Naive thymus-derived CD4-positive, alpha-beta T cell (primary cell): ENCODE measurements around the gene TEKT5. TPM values are rescaled to one million over a fixed set of nuclear protein-coding genes. Genes with fewer than 3 reads are reported as not detected.
A peak's percentile ranks its signal among the peaks of the same experiment; 100 is the strongest.
"Not testable (repeated sequence)": the region's sequence is repeated elsewhere in the genome, so short reads cannot be mapped to it uniquely, and the experiment has no call there.

Experiments
- ATAC-seq: fragments of 150-1000 bp; cut with Tn5 transposase; 2 replicates; pipeline ENCODE4 v1.10.0; 2021; ENCODE audit warnings: mild to moderate bottlenecking, moderate library complexity
- CTCF ChIA-PET: fragments of 350-600 bp; sonication (Branson Sonifier 250); formaldehyde crosslinking; loops from one replicate; lab custom pipeline; 2021; ENCODE audit warnings: antibody characterized with exemption; lab: Charles Lee
- POLR2A ChIA-PET: fragments of 350-600 bp; sonication (Branson Sonifier 250); formaldehyde crosslinking; loops from one replicate; lab custom pipeline; 2021; ENCODE audit warnings: antibody characterized with exemption, inconsistent platforms; lab: Charles Lee
- DNase-seq, 9 donors: peaks; one replicate each; pipeline versions ENCODE4 v3.0.0 to v3.0.0-alpha.2; 2020 to 2022; ENCODE audit warnings: mixed read lengths in 1 of 9
- H3K27ac ChIP-seq: one replicate; pipeline ENCODE4 v1.7.0; 2013; ENCODE audit warnings: mild to moderate bottlenecking, low read depth, low read length, moderate library complexity
- H3K27me3 ChIP-seq, 2 donors: one replicate each; pipeline ENCODE4 v1.7.0; 2013; ENCODE audit warnings: low read length in 2 of 2, mild to moderate bottlenecking in 2 of 2, moderate library complexity in 2 of 2; ENCODE audit not compliant: control insufficient read depth in 2 of 2, insufficient read depth in 2 of 2
- H3K36me3 ChIP-seq, 3 experiments: 1 replicate in 2 of 3; 2 replicates in 1 of 3; pipeline ENCODE4 v1.7.0; 2013; ENCODE audit warnings: low read length in 3 of 3, mild to moderate bottlenecking in 3 of 3, moderate library complexity in 1 of 3; ENCODE audit not compliant: insufficient read depth in 3 of 3, control insufficient read depth in 2 of 3
- H3K4me1 ChIP-seq, 2 donors: one replicate each; pipeline ENCODE4 v1.7.0; 2013; ENCODE audit warnings: low read length in 2 of 2, mild to moderate bottlenecking in 2 of 2, moderate library complexity in 1 of 2; ENCODE audit not compliant: control insufficient read depth in 2 of 2, insufficient read depth in 2 of 2
- H3K4me3 ChIP-seq: 2 replicates; pipeline ENCODE4 v1.7.0; 2013; ENCODE audit warnings: mild to moderate bottlenecking, low read length
- H3K9me3 ChIP-seq, 3 experiments: 1 replicate in 2 of 3; 2 replicates in 1 of 3; pipeline ENCODE4 v1.7.0; 2013; ENCODE audit warnings: low read length in 3 of 3; ENCODE audit not compliant: control insufficient read depth in 2 of 3
- H3K27ac Mint-ChIP-seq, 9 donors: one replicate each; pipeline ENCODE4 v1.8.0; 2020 to 2022; ENCODE audit warnings: mixed read lengths in 9 of 9, mild to moderate bottlenecking in 8 of 9, moderate library complexity in 5 of 9, inconsistent platforms in 2 of 9
- H3K27me3 Mint-ChIP-seq, 5 donors: one replicate each; pipeline ENCODE4 v1.8.0; 2021 to 2022; ENCODE audit warnings: mixed read lengths in 5 of 5, mild to moderate bottlenecking in 1 of 5
- H3K36me3 Mint-ChIP-seq, 5 donors: one replicate each; pipeline ENCODE4 v1.8.0; 2020 to 2022; ENCODE audit warnings: mixed read lengths in 5 of 5, mild to moderate bottlenecking in 3 of 5, inconsistent platforms in 1 of 5
- H3K4me1 Mint-ChIP-seq, 7 donors: one replicate each; pipeline ENCODE4 v1.8.0; 2020 to 2022; ENCODE audit warnings: mixed read lengths in 7 of 7, mild to moderate bottlenecking in 3 of 7, inconsistent platforms in 1 of 7
- H3K4me3 Mint-ChIP-seq, 10 donors: one replicate each; pipeline ENCODE4 v1.8.0; 2020 to 2022; ENCODE audit warnings: mild to moderate bottlenecking in 10 of 10, mixed read lengths in 10 of 10, moderate library complexity in 6 of 10, inconsistent platforms in 2 of 10
- H3K9me3 Mint-ChIP-seq, 11 donors: one replicate each; pipeline ENCODE4 v1.8.0; 2020 to 2022; ENCODE audit warnings: mixed read lengths in 11 of 11, mild to moderate bottlenecking in 4 of 11, inconsistent platforms in 1 of 11, moderate library complexity in 1 of 11
- intact Hi-C, 2 donors: fragments of 100-400 bp; cut with micrococcal nuclease; formaldehyde crosslinking; loops; one replicate each; pipeline ENCODE4 v1.15.1; 2023
- polyA plus RNA-seq, 2 donors: library from polyadenylated mRNA; unstranded; fragments of 300-500 nt; fragmentation: Illumina TruSeq; gene quantifications; one replicate each; pipeline ENCODE4 v1.2.3, GENCODE V29; 2021
- total RNA-seq, 6 experiments: library from RNA in 5 of 6; stranded (reverse) in 5 of 6; gene quantifications; 1 replicate in 5 of 6; 2 replicates in 1 of 6; pipeline ENCODE4 v1.2.3 and lab custom pipeline; 2021 to 2026

Gene TEKT5
- not detected for total RNA-seq
- polyA plus RNA-seq = under 1 TPM in 1 of 2 donors, not detected in 1; 0.68 TPM
- not detected for total RNA-seq (lab: John Stamatoyannopoulos, UW)

DNA sequence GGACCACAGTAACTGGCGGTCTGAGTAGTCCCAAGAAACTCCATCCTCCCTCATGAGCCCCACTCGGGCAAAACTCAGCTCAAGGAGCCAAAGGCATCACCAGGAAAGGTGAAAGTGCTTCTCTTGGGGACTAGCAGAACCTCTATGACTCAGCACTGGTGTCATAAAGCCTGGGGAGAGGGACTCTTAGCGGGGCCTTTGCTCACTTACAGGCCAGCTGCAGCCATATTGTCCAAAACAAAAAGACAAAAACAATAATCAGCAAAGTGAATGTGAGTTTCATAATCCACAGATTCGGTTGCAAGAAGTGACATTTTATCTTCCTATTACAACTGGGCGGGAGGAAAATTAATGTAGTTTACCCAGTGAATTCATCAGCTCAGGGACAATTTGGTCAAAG lies at the start of gene TEKT5:
TEKT5 (minus strand) TSS at position 101 of the 400 bp plus-strand sequence; CDS start at position 44, 57 bp downstream.
- CTCF ChIA-PET = no interaction called here

DNA sequence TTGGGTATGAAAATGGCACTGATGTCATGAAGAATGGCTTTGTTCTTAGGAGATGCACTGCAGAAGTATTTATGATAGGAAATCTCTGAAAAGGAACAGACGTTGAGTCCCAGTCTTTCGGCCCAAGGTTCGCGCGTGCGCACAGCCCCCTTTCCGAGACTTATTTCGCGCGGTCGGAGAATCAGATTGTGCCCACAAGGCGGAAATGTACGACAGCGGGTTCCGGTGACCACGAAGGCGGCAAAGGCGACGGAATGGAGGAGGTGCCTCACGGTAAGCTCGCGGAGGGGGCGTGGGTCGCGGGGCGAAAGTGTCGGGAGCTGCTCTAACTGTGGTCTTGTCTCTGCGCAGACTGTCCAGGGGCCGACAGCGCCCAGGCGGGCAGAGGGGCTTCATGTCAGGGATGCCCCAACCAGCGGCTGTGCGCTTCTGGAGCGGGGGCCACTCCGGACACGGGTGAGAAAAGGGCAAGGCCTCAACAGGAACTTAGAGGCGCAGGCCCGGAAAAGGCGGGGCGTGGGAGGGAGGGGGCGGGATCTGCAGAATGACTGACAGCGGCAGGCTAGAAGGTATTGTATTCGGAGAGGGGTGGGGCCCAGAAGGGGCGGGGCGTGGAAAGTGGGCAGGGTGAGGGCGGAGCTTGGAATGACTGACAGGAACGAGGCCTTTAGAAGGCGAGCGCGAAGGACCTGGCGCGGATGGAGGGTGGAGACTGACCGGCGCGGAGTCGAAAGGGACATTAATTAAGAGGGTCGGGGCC lies 49.1 kb upstream of the TEKT5 start, which contains the start of gene NUBP1:
NUBP1 (plus strand) TSS at position 233 of the 760 bp plus-strand sequence; CDS start at position 255, 22 bp downstream.
- no peaks in the 10 kb centered on the region for H3K9me3 ChIP-seq
- Mint-ChIP-seq H3K27me3 (peaks cover 0 to 2% (median 0%) of the 10 kb centered on the region in 5 donors), H3K4me3 (peak within 1 kb of the TSS; percentile 84 to 99 (median 95)), H3K9me3 (no peaks in the 10 kb centered on the region), H3K4me1 (peaks cover 15 to 48% (median 27%) of the 10 kb centered on the region in 7 donors), H3K27ac (peak within 1 kb of the TSS; percentile 98 to 100 (median 99)), H3K36me3 (peaks cover 0 to 24% (median 11%) of the 10 kb centered on the region in 5 donors)
- ATAC-seq (peak; percentile 98), DNase-seq (peak; percentile 97 to 99 (median 99))
- H3K27ac ChIP-seq = peak within 1 kb of the TSS; percentile 92
- H3K4me3 ChIP-seq = peak within 1 kb of the TSS; percentile 74
- ChIA-PET POLR2A (interaction anchor here (0.6 to 1.7 kb wide), 8 partner anchors 9 to 1784 kb away, joined by 3 to 10 read pairs (median 4); partner anchors contain the start of genes ATF7IP2, CLEC16A, DEXI and HAPSTR1), CTCF (interaction anchor here (0.6 kb wide), 2 partner anchors 222 to 414 kb away, joined by 3 to 5 read pairs; no protein-coding TSS in a partner anchor)
- H3K4me1 ChIP-seq = peaks cover 7 to 10% of the 10 kb centered on the region in 2 donors
- no peaks in the 10 kb centered on the region for H3K27me3 ChIP-seq
- H3K36me3 ChIP-seq = peaks cover 0 to 21% (median 6%) of the 10 kb centered on the region in 3 experiments
- intact Hi-C loops = loop anchor here (1.0 to 10.0 kb wide), 15 partner anchors 134 to 1946 kb away; partner anchors contain the start of genes ATF7IP2 (in 2 of the 2), CARHSP1 (in 2 of the 2), CLEC16A (in 2 of the 2) and GSPT1 (in 2 of the 2)

More for the DNA sequence above, at the start of gene TEKT5:
- ATAC-seq = no peak
- DNase-seq = no peak
- no peak within 1 kb of the TSS for H3K4me3 ChIP-seq
- H3K9me3 ChIP-seq = no peaks in the 10 kb centered on the region
- H3K4me1 Mint-ChIP-seq = no peaks in the 10 kb centered on the region
- H3K36me3 ChIP-seq = no peaks in the 10 kb centered on the region
- no peak within 1 kb of the TSS for H3K27ac Mint-ChIP-seq
- intact Hi-C loops = no loop called here
- POLR2A ChIA-PET = no interaction called here
- no peaks in the 10 kb centered on the region for H3K4me1 ChIP-seq
- peaks cover 0 to 40% (median 27%) of the 10 kb centered on the region in 5 donors for H3K27me3 Mint-ChIP-seq
- peaks cover 0 to 5% (median 0%) of the 10 kb centered on the region in 11 donors for H3K9me3 Mint-ChIP-seq
- H3K27ac ChIP-seq = no peak within 1 kb of the TSS
- H3K36me3 Mint-ChIP-seq = no peaks in the 10 kb centered on the region
- no peak within 1 kb of the TSS for H3K4me3 Mint-ChIP-seq
- peaks cover 0 to 3% of the 10 kb centered on the region in 2 donors for H3K27me3 ChIP-seq

- no peak for DNase-seq
- peaks cover 15 to 50% (median 27%) of the 10 kb centered on the region in 7 donors for H3K4me1 Mint-ChIP-seq
- peaks cover 0 to 20% (median 11%) of the 10 kb centered on the region in 5 donors for H3K36me3 Mint-ChIP-seq
- peak overlapping the region; percentile 74 for H3K4me3 ChIP-seq
- no peaks in the 10 kb centered on the region for H3K9me3 ChIP-seq
- H3K27ac ChIP-seq = peak overlapping the region; percentile 92
- H3K4me1 ChIP-seq = peaks cover 7 to 10% of the 10 kb centered on the region in 2 donors
- ChIA-PET CTCF (interaction anchor here (0.6 kb wide), 1 partner anchor 413 kb away, joined by 5 read pairs; no protein-coding TSS in a partner anchor), POLR2A (interaction anchor here (0.6 to 1.7 kb wide), 5 partner anchors 201 to 1651 kb away, joined by 3 to 10 read pairs (median 5); partner anchors contain the start of genes ATF7IP2, CLEC16A and HAPSTR1)
- peaks cover 0 to 2% (median 0%) of the 10 kb centered on the region in 5 donors for H3K27me3 Mint-ChIP-seq
- peaks cover 0 to 15% (median 6%) of the 10 kb centered on the region in 3 experiments for H3K36me3 ChIP-seq
- intact Hi-C loops = loop anchor here (1.0 to 10.0 kb wide), 9 partner anchors 357 to 1946 kb away; partner anchors contain the start of genes GSPT1 (in 2 of the 2), ATF7IP2 (in 1 of the 2), CARHSP1 (in 1 of the 2) and HAPSTR1 (in 1 of the 2)
- peak overlapping the region; percentile 98 to 100 (median 99) for H3K27ac Mint-ChIP-seq
- peak overlapping the region; percentile 84 to 99 (median 95) for H3K4me3 Mint-ChIP-seq
- H3K9me3 Mint-ChIP-seq = no peaks in the 10 kb centered on the region
- no peak for ATAC-seq
- no peaks in the 10 kb centered on the region for H3K27me3 ChIP-seq
These were observed 48.5 kb upstream of the TEKT5 start for GRCh38 chr16:10743227-10743609.

DNA sequence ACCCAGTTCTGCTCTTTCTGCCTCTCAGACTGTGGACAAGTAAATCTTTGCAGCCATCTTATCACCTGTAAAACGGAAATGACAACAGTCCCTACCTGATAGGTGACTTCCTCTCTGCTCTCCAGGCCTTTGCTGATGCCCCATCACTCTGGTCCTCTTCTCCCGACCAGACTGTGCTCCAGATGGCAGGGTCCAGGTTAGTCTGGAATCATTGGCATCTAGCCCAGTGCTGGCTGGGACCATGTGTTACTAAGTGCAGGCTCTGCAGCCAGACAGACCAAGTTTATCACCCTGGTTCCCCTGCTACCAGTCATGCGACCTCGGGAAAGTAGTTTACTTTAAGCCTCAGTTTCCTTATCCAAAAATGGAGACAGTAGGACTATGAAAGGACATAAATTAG lies 47.1 kb upstream of the TEKT5 start:
- H3K4me1 Mint-ChIP-seq = peaks cover 15 to 57% (median 30%) of the 10 kb centered on the region in 7 donors

DNA sequence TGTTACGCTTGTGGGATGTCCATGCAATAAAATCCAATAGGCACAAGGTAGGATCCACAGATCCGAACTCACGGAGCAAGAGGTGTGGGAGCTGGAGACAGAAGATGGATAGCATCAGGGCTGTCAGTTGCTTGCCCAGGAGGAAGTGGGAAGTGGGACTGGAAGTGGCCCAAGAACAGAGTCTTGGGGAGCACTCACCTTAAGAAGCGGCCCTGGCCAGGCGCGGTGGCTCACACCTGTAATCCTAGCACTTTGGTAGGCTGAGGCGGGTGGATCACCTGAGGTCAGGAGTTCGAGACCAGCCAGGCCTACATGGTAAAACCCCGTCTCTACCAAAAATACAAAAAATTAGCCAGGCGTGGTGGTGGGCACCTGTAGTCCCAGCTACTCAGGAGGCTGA lies 46.5 kb upstream of the TEKT5 start:
- H3K4me1 ChIP-seq = peaks cover 7 to 15% of the 10 kb centered on the region in 2 donors
- H3K27me3 Mint-ChIP-seq, H3K4me3 ChIP-seq, H3K9me3 ChIP-seq, POLR2A ChIA-PET, H3K27ac ChIP-seq, H3K27me3 ChIP-seq, ATAC-seq, H3K4me3 Mint-ChIP-seq, DNase-seq, H3K9me3 Mint-ChIP-seq, H3K36me3 ChIP-seq: not testable (repeated sequence)
- intact Hi-C loops = loop anchor here (5.0 to 10.0 kb wide), 6 partner anchors 514 to 1874 kb away; partner anchors contain the start of genes GSPT1 (in 2 of the 2), CARHSP1 (in 1 of the 2), SNX29 (in 1 of the 2) and SOCS1 (in 1 of the 2)
- peaks cover 15 to 57% (median 31%) of the 10 kb centered on the region in 7 donors for H3K4me1 Mint-ChIP-seq
- H3K27ac Mint-ChIP-seq = peak overlapping the region in 2 of 9 donors; percentile 36 to 48
- H3K36me3 Mint-ChIP-seq = peaks cover 0 to 11% (median 6%) of the 10 kb centered on the region in 5 donors
- CTCF ChIA-PET = interaction anchor here (0.6 to 1.5 kb wide), 2 partner anchors 227 to 237 kb away, joined by 3 to 7 read pairs; no protein-coding TSS in a partner anchor

More for the DNA sequence above, 47.1 kb upstream of the TEKT5 start:
- peaks cover 0 to 2% (median 0%) of the 10 kb centered on the region in 3 experiments for H3K36me3 ChIP-seq
- no peak overlapping the region for H3K4me3 Mint-ChIP-seq
- intact Hi-C loops = loop anchor here (5.0 to 10.0 kb wide), 6 partner anchors 513 to 1875 kb away; partner anchors contain the start of genes GSPT1 (in 2 of the 2), CARHSP1 (in 1 of the 2), SNX29 (in 1 of the 2) and SOCS1 (in 1 of the 2)
- no peak overlapping the region for H3K27ac ChIP-seq
- H3K4me1 ChIP-seq = peaks cover 7 to 15% of the 10 kb centered on the region in 2 donors
- no peaks in the 10 kb centered on the region for H3K9me3 Mint-ChIP-seq
- no peak for ATAC-seq
- H3K27me3 ChIP-seq = no peaks in the 10 kb centered on the region
- no peak for DNase-seq
- peaks cover 0 to 15% (median 8%) of the 10 kb centered on the region in 5 donors for H3K36me3 Mint-ChIP-seq
- H3K27ac Mint-ChIP-seq = peak overlapping the region in 3 of 9 donors; percentile 34 to 98 (median 70)
- no peaks in the 10 kb centered on the region for H3K9me3 ChIP-seq
- peaks cover 0 to 2% (median 0%) of the 10 kb centered on the region in 5 donors for H3K27me3 Mint-ChIP-seq
- H3K4me3 ChIP-seq = no peak overlapping the region
- ChIA-PET POLR2A (no interaction called here), CTCF (no interaction called here)
